Measurements from ENCODE around the gene PHOX2B.
"Not testable (repeated sequence)": the region's sequence is repeated elsewhere in the genome, so short reads cannot be mapped to it uniquely, and the experiment has no call there.

The PHOX2B gene

DNA sequence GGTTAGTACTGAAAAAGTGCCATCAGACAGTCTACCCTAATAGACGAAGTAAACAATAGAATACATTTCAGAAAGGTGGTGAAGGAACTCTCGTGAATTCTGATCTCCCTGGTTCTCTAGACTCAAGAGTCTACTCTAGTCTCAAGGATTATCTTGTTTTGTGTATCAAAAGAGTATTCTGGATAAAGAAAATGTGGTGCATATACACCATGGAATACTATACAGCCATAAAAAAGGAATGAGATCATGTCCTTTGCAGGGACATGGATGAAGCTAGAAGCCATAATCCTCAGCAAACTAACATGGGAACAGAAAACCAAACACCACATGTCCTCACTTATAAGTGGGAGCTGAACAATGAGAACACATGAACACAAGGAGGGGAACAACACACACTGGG is 36.9 kb downstream of the PHOX2B start:
- DNase-seq (ENCODE audit: low spot score), result not testable (repeated sequence)

DNA sequence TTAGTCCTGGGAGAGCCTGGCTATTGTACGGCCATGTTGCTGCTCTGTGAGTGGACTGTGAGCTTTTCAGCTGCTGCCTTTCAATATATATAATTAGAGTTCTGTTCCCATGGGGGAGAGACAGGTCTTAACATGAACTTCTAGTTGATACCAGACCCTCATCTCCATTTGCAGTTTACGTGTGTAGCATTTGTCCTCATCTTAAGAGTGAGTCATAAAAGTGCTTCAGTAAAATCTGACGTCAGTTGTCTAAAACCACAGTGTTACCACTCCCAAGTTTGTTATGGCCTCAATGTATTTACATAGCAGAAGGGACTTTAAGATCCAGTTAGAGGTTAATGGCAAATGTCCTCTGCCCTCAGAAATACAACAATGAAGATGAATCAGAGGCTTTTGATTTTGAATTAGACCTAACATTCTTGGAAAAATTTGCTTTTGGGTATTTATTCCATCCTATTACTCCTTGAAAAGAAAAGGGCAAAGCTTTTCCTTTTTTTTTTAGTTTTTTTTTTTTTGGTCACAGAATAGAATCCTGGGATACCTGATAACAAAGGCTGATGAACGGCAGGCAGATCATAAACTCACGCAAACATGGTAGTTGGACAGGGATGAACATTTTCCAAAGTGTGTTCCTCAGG is 38.6 kb downstream of the PHOX2B start:
- no peak for DNase-seq (ENCODE audit: low spot score)

DNA sequence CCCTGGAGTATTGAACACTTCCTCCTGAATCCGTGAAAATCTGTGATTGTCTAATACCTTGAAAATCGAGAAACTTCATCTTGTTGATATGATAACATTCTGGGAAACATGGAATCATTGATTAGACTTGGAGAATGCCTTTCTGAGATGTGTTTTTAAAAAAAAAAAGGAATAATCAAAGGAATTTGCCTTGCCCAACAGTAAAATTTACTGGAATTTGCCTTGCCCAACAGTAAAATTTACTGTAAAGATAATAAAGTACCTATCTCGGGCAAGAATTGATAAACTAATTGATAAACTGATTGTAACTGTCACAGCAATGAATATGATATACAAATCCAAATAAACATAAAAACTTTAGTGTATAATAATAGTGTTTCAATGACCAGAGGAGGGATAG is 44.7 kb downstream of the PHOX2B start:
- no peak for DNase-seq (ENCODE audit: low spot score)

DNA sequence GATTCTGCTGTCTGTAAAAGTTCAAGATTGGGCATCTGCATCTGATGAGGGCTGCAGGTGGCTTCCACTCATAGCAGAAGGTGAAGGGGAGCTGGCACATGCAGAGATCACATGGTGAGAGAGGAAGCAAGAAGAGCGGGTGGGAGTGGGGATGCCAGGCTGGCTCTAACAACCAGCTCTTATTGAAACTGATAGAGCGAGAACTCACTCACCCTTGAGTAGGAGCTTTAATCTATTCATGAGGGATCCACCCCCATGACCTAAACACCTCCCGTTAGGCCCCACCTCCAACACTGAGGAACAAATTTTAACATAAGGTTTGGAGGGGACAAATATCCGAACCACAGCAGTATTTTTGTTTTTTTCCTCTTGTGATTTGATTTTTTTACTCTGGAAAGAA is 45.8 kb downstream of the PHOX2B start:
- DNase-seq (ENCODE audit: low spot score), result no peak

DNA sequence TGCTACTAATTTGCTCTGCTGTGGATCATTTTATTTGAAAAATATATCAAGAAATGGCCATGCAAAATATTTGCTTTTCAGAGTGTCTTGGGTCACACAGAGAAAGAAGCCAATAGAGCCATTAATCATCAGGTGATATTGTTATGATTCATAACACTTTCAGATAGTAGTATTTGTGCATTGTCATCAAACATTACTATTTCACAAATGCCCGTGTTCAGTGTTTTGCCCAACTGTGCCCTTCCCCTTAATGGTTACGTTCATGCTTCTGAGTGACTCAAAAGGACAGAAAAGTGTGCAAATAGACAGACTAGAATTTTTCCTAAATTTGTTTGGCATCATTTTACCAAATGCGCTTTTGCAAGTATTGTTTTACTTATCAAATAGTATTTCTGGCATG is 46.5 kb downstream of the PHOX2B start:
- DNase-seq (ENCODE audit: low spot score), result no peak

DNA sequence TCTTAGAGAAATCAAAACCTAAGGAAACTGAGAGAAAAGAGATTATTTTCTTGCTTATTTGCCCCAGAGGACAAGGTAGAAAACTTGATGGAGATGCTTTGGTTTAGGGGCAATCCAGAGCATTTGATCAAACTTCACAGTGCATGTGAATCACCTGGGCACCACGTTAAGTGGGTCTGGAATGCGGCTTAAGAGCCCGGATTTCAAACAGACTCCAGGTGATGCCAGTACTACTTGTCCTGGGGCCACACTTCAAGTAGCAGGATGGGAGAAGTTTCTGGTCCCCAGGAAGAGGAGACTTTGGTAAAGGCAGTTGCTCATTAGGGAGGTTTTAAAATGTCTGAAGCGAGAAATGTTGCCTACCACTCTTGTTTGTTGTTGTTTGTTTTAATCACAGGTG is 51.8 kb downstream of the PHOX2B start:
- no peak for DNase-seq (ENCODE audit: low spot score)

DNA sequence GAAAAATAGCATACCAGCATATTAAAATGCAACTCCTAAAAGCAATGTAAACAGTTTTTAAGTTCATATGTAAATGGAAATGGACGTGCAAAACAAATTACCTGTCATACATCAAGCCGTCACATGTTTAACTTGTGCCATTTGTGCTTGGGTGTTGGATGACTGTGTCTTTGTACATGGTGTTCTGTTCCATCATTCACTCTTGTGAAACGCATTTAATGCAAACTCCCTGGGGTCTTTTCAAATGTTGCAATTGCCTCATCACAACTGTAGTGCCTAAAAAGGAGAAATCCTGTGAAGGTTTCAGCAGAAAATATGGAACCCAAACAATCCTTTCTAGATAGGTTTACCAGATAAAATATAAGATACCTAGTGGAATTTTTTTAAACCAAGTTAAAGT is 52.4 kb downstream of the PHOX2B start:
- no peak for DNase-seq (ENCODE audit: low spot score)
